Measurements from ENCODE around the gene CD4.

Gene CD4

GRCh38 chr12:6813363-6813762, 24.0 kb downstream of the CD4 start:
- DNase-seq (ENCODE audit: low read depth in 2 of 2), result no peak

DNA sequence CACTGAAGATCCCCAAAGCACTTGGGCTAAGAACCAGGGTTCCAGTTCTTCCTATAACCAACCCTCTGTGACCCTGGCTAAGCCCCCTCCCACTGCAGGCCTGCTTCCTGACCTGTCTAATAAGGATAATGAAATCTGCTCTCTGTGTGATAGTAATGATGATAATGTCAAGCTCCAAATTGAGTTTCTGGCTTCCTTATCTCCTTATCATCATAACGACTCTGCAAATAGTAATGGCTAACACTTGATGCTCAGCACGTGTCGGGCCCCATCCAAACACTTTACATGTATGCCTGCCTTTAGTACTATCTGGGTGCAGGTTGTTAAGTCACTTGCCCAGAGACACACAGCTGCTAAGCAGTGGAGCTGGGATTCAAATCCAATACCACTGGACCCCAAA, 27.3 kb downstream of the CD4 start:
- no peak for DNase-seq (ENCODE audit: low read depth in 2 of 2)

- DNase-seq (ENCODE audit: low read depth in 2 of 2), result no peak
Observed at GRCh38 chr12:6817098-6817497, 27.8 kb downstream of the CD4 start.

GRCh38 chr12:6817662-6818157, 28.4 kb downstream of the CD4 start:
- no peak for DNase-seq (ENCODE audit: low read depth in 2 of 2)

DNA sequence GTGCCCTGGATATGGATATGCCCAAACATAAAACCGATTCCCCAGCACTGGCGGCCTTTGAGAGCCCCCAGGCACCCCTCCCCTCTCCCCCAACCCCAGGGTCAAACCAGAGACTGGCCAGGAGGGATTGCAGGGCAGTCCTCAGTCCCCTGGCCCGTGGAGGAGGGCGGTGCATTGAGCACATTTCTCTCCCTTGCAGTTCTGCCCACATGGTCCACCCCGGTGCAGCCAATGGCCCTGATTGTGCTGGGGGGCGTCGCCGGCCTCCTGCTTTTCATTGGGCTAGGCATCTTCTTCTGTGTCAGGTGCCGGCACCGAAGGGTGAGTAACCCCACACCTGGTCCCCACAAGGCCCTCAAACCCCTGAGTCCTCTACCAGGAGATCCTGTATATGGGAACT, 28.9 kb downstream of the CD4 start:
- DNase-seq (ENCODE audit: low read depth in 2 of 2), result no peak

- no peak for DNase-seq (ENCODE audit: low read depth in 2 of 2)
Observed at GRCh38 chr12:6818645-6819044, 29.3 kb downstream of the CD4 start.

DNA sequence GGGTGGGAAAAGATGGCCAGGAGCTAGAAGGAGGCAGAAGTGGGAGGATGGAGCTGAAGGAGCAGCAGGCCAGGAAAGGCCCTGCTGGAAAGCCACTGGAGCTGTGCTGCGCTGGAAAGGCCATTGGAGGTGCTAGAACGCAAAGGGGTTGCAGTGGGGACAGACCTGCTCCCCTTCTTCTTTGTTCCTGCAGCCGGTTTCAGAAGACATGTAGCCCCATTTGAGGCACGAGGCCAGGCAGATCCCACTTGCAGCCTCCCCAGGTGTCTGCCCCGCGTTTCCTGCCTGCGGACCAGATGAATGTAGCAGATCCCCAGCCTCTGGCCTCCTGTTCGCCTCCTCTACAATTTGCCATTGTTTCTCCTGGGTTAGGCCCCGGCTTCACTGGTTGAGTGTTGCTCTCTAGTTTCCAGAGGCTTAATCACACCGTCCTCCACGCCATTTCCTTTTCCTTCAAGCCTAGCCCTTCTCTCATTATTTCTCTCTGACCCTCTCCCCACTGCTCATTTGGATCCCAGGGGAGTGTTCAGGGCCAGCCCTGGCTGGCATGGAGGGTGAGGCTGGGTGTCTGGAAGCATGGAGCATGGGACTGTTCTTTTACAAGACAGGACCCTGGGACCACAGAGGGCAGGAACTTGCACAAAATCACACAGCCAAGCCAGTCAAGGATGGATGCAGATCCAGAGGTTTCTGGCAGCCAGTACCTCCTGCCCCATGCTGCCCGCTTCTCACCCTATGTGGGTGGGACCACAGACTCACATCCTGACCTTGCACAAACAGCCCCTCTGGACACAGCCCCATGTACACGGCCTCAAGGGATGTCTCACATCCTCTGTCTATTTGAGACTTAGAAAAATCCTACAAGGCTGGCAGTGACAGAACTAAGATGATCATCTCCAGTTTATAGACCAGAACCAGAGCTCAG, 30.0 kb downstream of the CD4 start:
- no peak for DNase-seq (ENCODE audit: low read depth in 2 of 2)

GRCh38 chr12:6820166-6820565, 30.8 kb downstream of the CD4 start:
- DNase-seq (ENCODE audit: low read depth in 2 of 2), result no peak

GRCh38 chr12:6821591-6822425, 32.5 kb downstream of the CD4 start, which contains the start of gene GPR162:
TSS of gene GPR162 (plus strand) at chr12:6821821. CDS start at chr12:6823899, 2,078 bp downstream.
- no peak for DNase-seq (ENCODE audit: low read depth in 2 of 2)

DNA sequence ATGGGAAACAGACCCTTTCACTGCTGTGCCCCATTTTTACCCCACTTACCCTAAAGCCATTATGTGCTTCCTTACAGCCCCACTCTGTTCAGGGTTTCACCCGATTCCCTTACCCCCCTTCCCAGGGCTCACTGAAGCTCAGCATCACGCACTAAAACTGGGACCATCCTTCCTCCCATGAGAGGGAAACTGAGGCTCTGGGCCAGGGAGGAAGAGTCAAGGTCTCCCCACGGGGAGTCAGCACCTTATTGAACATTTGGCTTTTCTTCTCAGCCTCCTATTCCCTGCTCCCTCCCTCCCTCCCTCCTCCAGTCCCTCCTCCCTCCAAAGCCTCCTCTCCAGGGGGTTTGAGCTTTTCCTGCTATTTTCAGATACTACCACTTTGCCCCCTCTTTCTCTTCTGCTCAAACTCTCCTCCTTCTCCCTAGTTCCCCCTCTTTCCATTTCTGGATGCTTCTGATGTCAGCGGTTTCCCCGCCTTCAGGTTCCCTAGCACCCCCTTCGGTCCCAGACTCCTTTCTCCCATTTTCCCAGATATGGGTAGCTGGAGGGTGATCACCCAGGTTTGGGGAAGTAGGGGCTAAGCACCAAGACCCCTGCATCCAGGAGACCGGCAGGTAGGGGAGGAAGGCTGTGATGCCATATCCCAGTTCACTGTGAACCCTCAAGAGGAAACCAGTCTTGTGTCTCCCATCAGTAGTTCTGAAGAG, 33.3 kb downstream of the CD4 start:
- no peak for DNase-seq (ENCODE audit: low read depth in 2 of 2)

GRCh38 chr12:6823182-6824084, 34.1 kb downstream of the CD4 start:
- no peak for DNase-seq (ENCODE audit: low read depth in 2 of 2)

GRCh38 chr12:6824085-6824775, 34.9 kb downstream of the CD4 start:
- DNase-seq (ENCODE audit: low read depth in 2 of 2), result no peak

- DNase-seq (ENCODE audit: low read depth in 2 of 2), result no peak
Observed at GRCh38 chr12:6824901-6825381, 35.6 kb downstream of the CD4 start.

- DNase-seq (ENCODE audit: low read depth in 2 of 2), result peak; percentile 79 to 83
Observed at GRCh38 chr12:6825398-6826124, 36.2 kb downstream of the CD4 start.

GRCh38 chr12:6826125-6826733, 36.9 kb downstream of the CD4 start:
- no peak for DNase-seq (ENCODE audit: low read depth in 2 of 2)

GRCh38 chr12:6826734-6827436, 37.6 kb downstream of the CD4 start:
- no peak for DNase-seq (ENCODE audit: low read depth in 2 of 2)

- peak; percentile 38 to 54 for DNase-seq (ENCODE audit: low read depth in 2 of 2)
Observed at GRCh38 chr12:6827437-6827911, 38.1 kb downstream of the CD4 start.
